IMR-90 (cell line): ENCODE results near the gene NOSTRIN. TPM values are rescaled to one million over a fixed set of nuclear protein-coding genes. Genes with fewer than 3 reads are reported as not detected.

Source experiments
- ATAC-seq: fragments of 200-7000 bp; cut with Tn5 transposase; 2 replicates; pipeline ENCODE4 v1.9.1; 2020; ENCODE audit warnings: low read depth, mild to moderate bottlenecking, moderate library complexity
- BruUV-seq: library from RNA; stranded (reverse); fragments of 400-500 nt; replicated peaks from 2 replicates; lab custom pipeline; 2021; lab: Mats Ljungman, UMichigan
- CTCF ChIA-PET: fragments of 300-600 bp; formaldehyde crosslinking; extraction: SDS; loops from one replicate; lab custom pipeline; 2021; ENCODE audit warnings: antibody characterized with exemption; lab: Yijun Ruan, JAX
- POLR2A ChIA-PET: fragments of 300-600 bp; sonication (Branson Sonifier 250); formaldehyde crosslinking; loops from one replicate; lab custom pipeline; 2022; ENCODE audit warnings: antibody characterized with exemption; ENCODE audit not compliant: unreplicated experiment; lab: Charles Lee
- DNase-seq: peaks from one replicate; pipeline ENCODE4 v3.0.0; 2013
- H2AFZ ChIP-seq: replicated peaks from 2 replicates; pipeline ENCODE3; 2013; ENCODE audit warnings: low read length, mild to moderate bottlenecking; ENCODE audit not compliant: poor library complexity
- H2AK5ac ChIP-seq: 2 replicates; pipeline ENCODE4 v1.6.1; 2013; ENCODE audit warnings: low read depth, low read length, inconsistent platforms
- H2AK9ac ChIP-seq: replicated peaks from 2 replicates; pipeline ENCODE3; 2013; ENCODE audit warnings: mild to moderate bottlenecking, low read depth, low read length, moderate library complexity; ENCODE audit not compliant: poor library complexity
- H2BK120ac ChIP-seq: 2 replicates; pipeline ENCODE4 v1.6.1; 2013; ENCODE audit warnings: low read depth, low read length, inconsistent platforms
- H2BK15ac ChIP-seq: 3 replicates; pipeline ENCODE4 v1.6.1; 2013; ENCODE audit warnings: low read depth, low read length, inconsistent platforms
- H2BK20ac ChIP-seq: 2 replicates; pipeline ENCODE4 v1.6.1; 2013; ENCODE audit warnings: low read depth, mild to moderate bottlenecking, inconsistent platforms, low read length, moderate library complexity
- H2BK5ac ChIP-seq: 2 replicates; pipeline ENCODE4 v1.6.1; 2013; ENCODE audit warnings: mild to moderate bottlenecking, low read depth, low read length, inconsistent platforms; ENCODE audit not compliant: poor library complexity, severe bottlenecking
- H3K14ac ChIP-seq: replicated peaks from 2 replicates; pipeline ENCODE4 v1.6.1; 2013; ENCODE audit warnings: low read depth, low read length, inconsistent platforms
- H3K18ac ChIP-seq: 2 replicates; pipeline ENCODE4 v1.6.1; 2013; ENCODE audit warnings: low read depth, low read length, control low read depth
- H3K23ac ChIP-seq: 2 replicates; pipeline ENCODE4 v1.6.1; 2013; ENCODE audit warnings: low read depth, low read length, inconsistent platforms
- H3K27ac ChIP-seq: 2 replicates; pipeline ENCODE4 v1.5.1; 2013; ENCODE audit warnings: mild to moderate bottlenecking, control low read depth, low read length; ENCODE audit not compliant: insufficient read depth
- H3K27me3 ChIP-seq: 2 replicates; pipeline ENCODE4 v1.6.1; 2013; ENCODE audit warnings: low read length; ENCODE audit not compliant: control insufficient read depth, insufficient read depth
- H3K36me3 ChIP-seq: 2 replicates; pipeline ENCODE4 v1.6.1; 2013; ENCODE audit warnings: low read length, mixed read lengths; ENCODE audit not compliant: control insufficient read depth, insufficient read depth
- H3K4ac ChIP-seq: 2 replicates; pipeline ENCODE4 v1.6.1; 2013; ENCODE audit warnings: low read depth, low read length, inconsistent platforms
- H3K4me1 ChIP-seq: 2 replicates; pipeline ENCODE4 v1.6.1; 2013; ENCODE audit warnings: low read length, mixed read lengths; ENCODE audit not compliant: control insufficient read depth, insufficient read depth
- H3K4me2 ChIP-seq: 2 replicates; pipeline ENCODE4 v1.6.1; 2013; ENCODE audit warnings: low read depth, mild to moderate bottlenecking, control low read depth, low read length, moderate library complexity
- H3K4me3 ChIP-seq: 2 replicates; pipeline ENCODE4 v1.5.1; 2013; ENCODE audit warnings: low read depth, mild to moderate bottlenecking, control low read depth, low read length, moderate library complexity; ENCODE audit not compliant: insufficient read depth
- H3K56ac ChIP-seq: 2 replicates; pipeline ENCODE4 v1.6.1; 2013; ENCODE audit warnings: low read length, inconsistent platforms; ENCODE audit not compliant: insufficient read depth; ENCODE audit errors: extremely low read depth
- H3K79me1 ChIP-seq, 2 experiments: 2 replicates each; pipeline ENCODE4 v1.6.1; 2013; ENCODE audit warnings: low read length in 2 of 2, inconsistent platforms in 1 of 2, low read depth in 1 of 2
- H3K9ac ChIP-seq: 2 replicates; pipeline ENCODE4 v1.6.1; 2013; ENCODE audit warnings: low read depth, low read length, control low read depth
- H3K9me1 ChIP-seq: 2 replicates; pipeline ENCODE4 v1.6.1; 2013; ENCODE audit warnings: low read length, inconsistent platforms; ENCODE audit not compliant: insufficient read depth
- H3K9me3 ChIP-seq: 2 replicates; pipeline ENCODE4 v1.6.1; 2013; ENCODE audit warnings: low read length; ENCODE audit not compliant: control insufficient read depth, insufficient read depth
- H4K20me1 ChIP-seq: 2 replicates; pipeline ENCODE4 v1.6.1; 2013; ENCODE audit warnings: low read length, inconsistent platforms; ENCODE audit not compliant: insufficient read depth
- H4K5ac ChIP-seq: 2 replicates; pipeline ENCODE4 v1.6.1; 2013; ENCODE audit warnings: mild to moderate bottlenecking, low read depth, low read length, control low read depth
- H4K8ac ChIP-seq, 2 experiments: 2 replicates each; pipeline ENCODE4 v1.6.1; 2013; ENCODE audit warnings: low read depth in 2 of 2, low read length in 2 of 2, control low read depth in 1 of 2, inconsistent platforms in 1 of 2
- H4K91ac ChIP-seq: 2 replicates; pipeline ENCODE4 v1.6.1; 2013; ENCODE audit warnings: low read depth, low read length, inconsistent platforms; ENCODE audit not compliant: insufficient read depth
- CEBPB ChIP-seq: IDR thresholded peaks from 2 replicates; pipeline ENCODE4 v1.6.1; 2012; ENCODE audit warnings: low read depth, low read length, improper control_type of control experiment
- CHD1 ChIP-seq: IDR thresholded peaks from 2 replicates; pipeline ENCODE4 v1.6.1; 2012; ENCODE audit warnings: low read depth, low read length, improper control_type of control experiment
- CTCF ChIP-seq: conservative IDR thresholded peaks from 2 replicates; pipeline ENCODE4 v1.5.1; 2012; ENCODE audit warnings: mild to moderate bottlenecking, low read depth, low read length, improper control_type of control experiment
- ELK1 ChIP-seq: fragments of 150-350 bp; IDR thresholded peaks from 2 replicates; pipeline ENCODE4 v1.6.1; 2016; ENCODE audit warnings: low read depth, mild to moderate bottlenecking, low read length, moderate library complexity, borderline replicate concordance
- FOS ChIP-seq: fragments of 150-350 bp; IDR thresholded peaks from 2 replicates; pipeline ENCODE4 v1.6.1; 2016; ENCODE audit warnings: low read depth, low read length
- MAFK ChIP-seq: IDR thresholded peaks from 2 replicates; pipeline ENCODE4 v1.6.1; 2012; ENCODE audit warnings: low read depth, low read length, improper control_type of control experiment
- MAZ ChIP-seq: IDR thresholded peaks from 2 replicates; pipeline ENCODE4 v1.6.1; 2012; ENCODE audit warnings: low read depth, mild to moderate bottlenecking, low read length, improper control_type of control experiment, moderate library complexity, borderline replicate concordance
- MXI1 ChIP-seq: IDR thresholded peaks from 2 replicates; pipeline ENCODE4 v1.6.1; 2012; ENCODE audit warnings: low read depth, mild to moderate bottlenecking, low read length, moderate library complexity, borderline replicate concordance
- NFE2L2 ChIP-seq: fragments of 150-350 bp; IDR thresholded peaks from 2 replicates; pipeline ENCODE4 v1.6.1; 2016; ENCODE audit warnings: low read depth, mild to moderate bottlenecking, low read length
- RAD21 ChIP-seq: IDR thresholded peaks from 2 replicates; pipeline ENCODE4 v1.6.1; 2012; ENCODE audit warnings: low read length, improper control_type of control experiment
- RCOR1 ChIP-seq: IDR thresholded peaks from 2 replicates; pipeline ENCODE4 v1.6.1; 2012; ENCODE audit warnings: mild to moderate bottlenecking, low read length, improper control_type of control experiment; ENCODE audit not compliant: insufficient replicate concordance
- RFX5 ChIP-seq: IDR thresholded peaks from 2 replicates; pipeline ENCODE4 v1.8.0; 2012; ENCODE audit warnings: low read depth, mild to moderate bottlenecking, low read length, moderate library complexity
- SMC3 ChIP-seq: fragments of 150-350 bp; IDR thresholded peaks from 2 replicates; pipeline ENCODE4 v1.6.1; 2016; ENCODE audit warnings: low read depth, mild to moderate bottlenecking, antibody characterized with exemption, low read length, moderate library complexity
- USF2 ChIP-seq: fragments of 150-350 bp; IDR thresholded peaks from 2 replicates; pipeline ENCODE4 v1.6.1; 2017; ENCODE audit warnings: mild to moderate bottlenecking, antibody characterized with exemption, low read length, low read depth
- dilution Hi-C: fragments of 300-500 bp; cut with HindIII; formaldehyde crosslinking; loops from one replicate; pipeline ENCODE4 v1.14.3; 2018; ENCODE audit warnings: low sequenced_read_pairs; ENCODE audit not compliant: unreplicated experiment
- in situ Hi-C: fragments of 300-500 bp; cut with MboI; formaldehyde crosslinking; loops from 3 replicates; pipeline ENCODE4 v1.14.3; 2019; ENCODE audit warnings: low sequenced_read_pairs, inconsistent platforms, mixed read lengths
- intact Hi-C: fragments of 100-400 bp; cut with micrococcal nuclease; formaldehyde crosslinking; loops from 2 replicates; pipeline ENCODE4 v1.10.0; 2022
- polyA plus RNA-seq, 3 experiments: library from polyadenylated mRNA; depleted of rRNA; stranded (reverse); fragments of >200 nt; gene quantifications; 2 replicates each; pipeline ENCODE4 v1.2.3, GENCODE V29; 2012; ENCODE audit warnings: low replicate concordance in 1 of 3
- total RNA-seq: library from RNA; depleted of rRNA; stranded (reverse); fragments of >200 nt; gene quantifications from 2 replicates; pipeline ENCODE4 v1.2.3, GENCODE V29; 2012

NOSTRIN gene
- total and polyA plus RNA-seq, 2 of the 4 experiments (the other 2 are of a cell fraction) = 0.15 to 0.18 TPM

- in situ Hi-C loops (no loop called here), dilution Hi-C loops (no loop called here), intact Hi-C loops (no loop called here)
- no peak overlapping the region for H3K27ac ChIP-seq
- H4K91ac ChIP-seq = no peak overlapping the region
- H3K36me3 ChIP-seq = no peaks in the 10 kb centered on the region
- no peak overlapping the region for H3K4me3 ChIP-seq
- H4K8ac ChIP-seq = no peak overlapping the region
- no peaks in the 10 kb centered on the region for H4K20me1 ChIP-seq
- H3K56ac ChIP-seq = no peak overlapping the region
- H2BK5ac ChIP-seq = no peak overlapping the region
- no peak overlapping the region for H3K18ac ChIP-seq
- H3K4me2 ChIP-seq = no peak overlapping the region
- H2AFZ ChIP-seq = no peak overlapping the region
- ChIA-PET CTCF (interaction anchor here (0.6 kb wide), 1 partner anchor 972 kb away, joined by 3 read pairs; no protein-coding TSS in a partner anchor), POLR2A (no interaction called here)
- no peaks in the 10 kb centered on the region for H3K9me3 ChIP-seq
- no peak overlapping the region for H2AK5ac ChIP-seq
- no peak for DNase-seq
- no peak overlapping the region for H3K9ac ChIP-seq
- H3K23ac ChIP-seq = no peak overlapping the region
- ATAC-seq = no peak
- H2AK9ac ChIP-seq = no peak overlapping the region
- H2BK15ac ChIP-seq = no peak overlapping the region
- H3K9me1 ChIP-seq = no peaks in the 10 kb centered on the region
- H3K27me3 ChIP-seq = no peaks in the 10 kb centered on the region
- no peak overlapping the region for H3K14ac ChIP-seq
- H3K79me1 ChIP-seq = no peaks in the 10 kb centered on the region
- no peak overlapping the region for H2BK20ac ChIP-seq
- no peak overlapping the region for H2BK120ac ChIP-seq
- H3K4ac ChIP-seq = no peak overlapping the region
- no peak overlapping the region for H4K5ac ChIP-seq
- H3K4me1 ChIP-seq = no peaks in the 10 kb centered on the region
- TF ChIP-seq CTCF (no peak), MAZ (no peak), RAD21 (no peak), USF2 (no peak), FOS (no peak), RCOR1 (no peak), MAFK (no peak), ELK1 (no peak), SMC3 (no peak), NFE2L2 (no peak), MXI1 (no peak), CEBPB (no peak), RFX5 (no peak), CHD1 (no peak)
- no TSS peak for BruUV-seq
Measured at GRCh38 chr2:168825126-168825525, 22.7 kb downstream of the NOSTRIN start.
